Sciatic nerve (tissue), 2 donors: Measurements from ENCODE around the gene CMC2. TPM values are rescaled to one million over a fixed set of nuclear protein-coding genes. Genes with fewer than 3 reads are reported as not detected.

Source experiments
- ATAC-seq: fragments of 200-7000 bp; cut with Tn5 transposase; one replicate; pipeline ENCODE4 v1.9.1; 2020; ENCODE audit warnings: mild to moderate bottlenecking, moderate library complexity
- DNase-seq: peaks from one replicate; pipeline ENCODE4 v3.0.0-alpha.2; 2020; ENCODE audit warnings: low spot score
- intact Hi-C: fragments of 100-400 bp; cut with DNase I; formaldehyde crosslinking; loops from one replicate; pipeline ENCODE4 v1.14.2; 2022
- total RNA-seq: library from RNA; stranded (reverse); fragmentation: NEBNext Ultra II Directional; extraction: Animal tissue kit (Norgen Biotek cat#: 25700); gene quantifications from one replicate; pipeline ENCODE4 v1.2.1, GENCODE V29; 2021
- donor health status: DM: no; HTN: no; CAD: no.
- donor health status: DM: no; HTN: no; CAD: no.

Gene CMC2
- total RNA-seq, 1 donor from 2014 or later = 39.1 TPM

- intact Hi-C loops = no loop called here
Measured at GRCh38 chr16:80984124-80984892, 22.4 kb downstream of the CMC2 start.

GRCh38 chr16:80982646-80983045, 24.0 kb downstream of the CMC2 start:
- intact Hi-C loops = no loop called here
- no peak for ATAC-seq
- no peak for DNase-seq

More at GRCh38 chr16:80984124-80984892, 22.4 kb downstream of the CMC2 start:
- DNase-seq (no peak), ATAC-seq (no peak)

GRCh38 chr16:80981103-80981502, 25.6 kb downstream of the CMC2 start:
- DNase-seq (no peak), ATAC-seq (no peak)
- intact Hi-C loops = no loop called here

GRCh38 chr16:80976946-80977345, 29.7 kb downstream of the CMC2 start:
- intact Hi-C loops = no loop called here
- DNase-seq (no peak), ATAC-seq (no peak)

- ATAC-seq (no peak), DNase-seq (no peak)
- intact Hi-C loops = no loop called here
Measured at GRCh38 chr16:80974649-80975376, 31.9 kb downstream of the CMC2 start.

GRCh38 chr16:80973991-80974390, 32.7 kb downstream of the CMC2 start:
- DNase-seq (no peak), ATAC-seq (no peak)
- intact Hi-C loops = no loop called here

- ATAC-seq (no peak), DNase-seq (no peak)
- intact Hi-C loops = no loop called here
Measured at GRCh38 chr16:80972611-80973010, 34.1 kb downstream of the CMC2 start.

- no peak for DNase-seq
- intact Hi-C loops = no loop called here
- ATAC-seq = no peak
Measured at GRCh38 chr16:80971819-80972218, 34.9 kb downstream of the CMC2 start.

GRCh38 chr16:80969114-80969484, 37.6 kb downstream of the CMC2 start:
- ATAC-seq = no peak
- DNase-seq = no peak
- intact Hi-C loops = no loop called here

GRCh38 chr16:80968386-80969113, 38.1 kb downstream of the CMC2 start:
- intact Hi-C loops = no loop called here
- no peak for ATAC-seq
- DNase-seq = no peak

- no peak for DNase-seq
- intact Hi-C loops = no loop called here
- no peak for ATAC-seq
Measured at GRCh38 chr16:80966617-80967016, 40.1 kb downstream of the CMC2 start.

- intact Hi-C loops = no loop called here
- ATAC-seq (no peak), DNase-seq (no peak)
Measured at GRCh38 chr16:80964351-80964750, 42.3 kb downstream of the CMC2 start.

GRCh38 chr16:80962879-80963278, 43.8 kb downstream of the CMC2 start:
- no peak for DNase-seq

GRCh38 chr16:80958284-80958683, 48.4 kb downstream of the CMC2 start:
- DNase-seq = no peak
- no peak for ATAC-seq
- intact Hi-C loops = no loop called here

More at GRCh38 chr16:80962879-80963278, 43.8 kb downstream of the CMC2 start:
- intact Hi-C loops = no loop called here
- no peak for ATAC-seq

GRCh38 chr16:80954985-80955384, 51.7 kb downstream of the CMC2 start:
- ATAC-seq (no peak), DNase-seq (no peak)
- intact Hi-C loops = no loop called here

GRCh38 chr16:80948886-80949493, 57.7 kb downstream of the CMC2 start:
- no peak for DNase-seq
- intact Hi-C loops = no loop called here

GRCh38 chr16:80947708-80948625, 58.7 kb downstream of the CMC2 start:
- no peak for ATAC-seq
- intact Hi-C loops = no loop called here
- DNase-seq = no peak

More at GRCh38 chr16:80948886-80949493, 57.7 kb downstream of the CMC2 start:
- no peak for ATAC-seq

- ATAC-seq = no peak
- intact Hi-C loops = no loop called here
- DNase-seq = no peak
Measured at GRCh38 chr16:80947239-80947638, 59.4 kb downstream of the CMC2 start.
